ENCODE measurements around the gene PHACTR3. TPM values are rescaled to one million over a fixed set of nuclear protein-coding genes. Genes with fewer than 3 reads are reported as not detected.

Gene PHACTR3
- total RNA-seq, 1 experiment from 2014 or later = 10.0 TPM

GRCh38 chr20:59644371-59644939, 40.1 kb downstream of the PHACTR3 start:
- TF ChIP-seq, protein P1, sequence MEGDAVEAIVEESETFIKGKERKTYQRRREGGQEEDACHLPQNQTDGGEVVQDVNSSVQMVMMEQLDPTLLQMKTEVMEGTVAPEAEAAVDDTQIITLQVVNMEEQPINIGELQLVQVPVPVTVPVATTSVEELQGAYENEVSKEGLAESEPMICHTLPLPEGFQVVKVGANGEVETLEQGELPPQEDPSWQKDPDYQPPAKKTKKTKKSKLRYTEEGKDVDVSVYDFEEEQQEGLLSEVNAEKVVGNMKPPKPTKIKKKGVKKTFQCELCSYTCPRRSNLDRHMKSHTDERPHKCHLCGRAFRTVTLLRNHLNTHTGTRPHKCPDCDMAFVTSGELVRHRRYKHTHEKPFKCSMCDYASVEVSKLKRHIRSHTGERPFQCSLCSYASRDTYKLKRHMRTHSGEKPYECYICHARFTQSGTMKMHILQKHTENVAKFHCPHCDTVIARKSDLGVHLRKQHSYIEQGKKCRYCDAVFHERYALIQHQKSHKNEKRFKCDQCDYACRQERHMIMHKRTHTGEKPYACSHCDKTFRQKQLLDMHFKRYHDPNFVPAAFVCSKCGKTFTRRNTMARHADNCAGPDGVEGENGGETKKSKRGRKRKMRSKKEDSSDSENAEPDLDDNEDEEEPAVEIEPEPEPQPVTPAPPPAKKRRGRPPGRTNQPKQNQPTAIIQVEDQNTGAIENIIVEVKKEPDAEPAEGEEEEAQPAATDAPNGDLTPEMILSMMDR (IDR thresholded peaks at IDR 0.05; ENCODE audit: unreplicated experiment) = no peak

DNA sequence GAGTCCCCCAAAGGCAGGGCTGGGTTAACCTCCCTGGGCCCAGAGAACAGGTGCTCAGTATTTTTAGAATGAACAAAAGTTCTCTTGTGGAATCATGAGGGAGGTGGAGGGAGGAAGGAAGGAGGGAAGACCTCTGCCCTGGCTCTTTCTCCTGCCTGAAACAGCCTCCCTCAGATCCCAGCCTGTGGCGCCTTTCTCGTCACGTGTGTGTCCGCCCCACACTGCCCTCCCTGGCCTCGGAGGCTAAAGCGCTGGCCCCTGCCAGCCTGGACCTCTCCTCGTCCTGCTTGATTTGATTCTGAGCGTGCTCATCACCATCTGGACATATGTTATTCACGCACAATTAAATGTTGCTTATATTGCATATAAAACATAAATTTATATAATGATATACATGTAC, 40.9 kb downstream of the PHACTR3 start:
- Mint-ChIP-seq H3K4me1 (ENCODE audit: low read depth, unreplicated experiment) (no peaks in the 10 kb centered on the region), H3K9me3 (ENCODE audit: low read depth, unreplicated experiment) (peaks cover 3% of the 10 kb centered on the region), H3K27ac (ENCODE audit: unreplicated experiment) (no peak overlapping the region), H3K4me3 (ENCODE audit: low read depth, unreplicated experiment) (no peak overlapping the region), H3K27me3 (ENCODE audit: unreplicated experiment) (peaks cover 78% of the 10 kb centered on the region), H3K36me3 (ENCODE audit: insufficient read depth, unreplicated experiment) (no peaks in the 10 kb centered on the region)
- BruUV-seq (replicated peaks) = no TSS peak
- TF ChIP-seq, protein P1 (IDR thresholded peaks at IDR 0.05; ENCODE audit: unreplicated experiment) = no peak
- CTCF ChIA-PET = interaction anchor here (0.6 to 0.7 kb wide), 2 partner anchors 9 to 138 kb away, joined by 3 to 7 read pairs; no protein-coding TSS in a partner anchor
- DNase-seq = no peak
- intact Hi-C loops (cut with micrococcal nuclease; ENCODE audit: unreplicated experiment) = no loop called here

More at GRCh38 chr20:59644371-59644939, 40.1 kb downstream of the PHACTR3 start:
- H3K27me3 Mint-ChIP-seq (ENCODE audit: unreplicated experiment) = peaks cover 86% of the 10 kb centered on the region
- H3K36me3 Mint-ChIP-seq (ENCODE audit: insufficient read depth, unreplicated experiment) = no peaks in the 10 kb centered on the region
- no peaks in the 10 kb centered on the region for H3K4me1 Mint-ChIP-seq (ENCODE audit: low read depth, unreplicated experiment)
- BruUV-seq (replicated peaks) = no TSS peak
- intact Hi-C loops (cut with micrococcal nuclease; ENCODE audit: unreplicated experiment) = no loop called here
- peaks cover 3% of the 10 kb centered on the region for H3K9me3 Mint-ChIP-seq (ENCODE audit: low read depth, unreplicated experiment)
- CTCF ChIA-PET = interaction anchor here (0.7 kb wide), 1 partner anchor 8 kb away, joined by 7 read pairs; no protein-coding TSS in a partner anchor
- no peak for DNase-seq
- H3K27ac Mint-ChIP-seq (ENCODE audit: unreplicated experiment) = no peak overlapping the region
- no peak overlapping the region for H3K4me3 Mint-ChIP-seq (ENCODE audit: low read depth, unreplicated experiment)

DNA sequence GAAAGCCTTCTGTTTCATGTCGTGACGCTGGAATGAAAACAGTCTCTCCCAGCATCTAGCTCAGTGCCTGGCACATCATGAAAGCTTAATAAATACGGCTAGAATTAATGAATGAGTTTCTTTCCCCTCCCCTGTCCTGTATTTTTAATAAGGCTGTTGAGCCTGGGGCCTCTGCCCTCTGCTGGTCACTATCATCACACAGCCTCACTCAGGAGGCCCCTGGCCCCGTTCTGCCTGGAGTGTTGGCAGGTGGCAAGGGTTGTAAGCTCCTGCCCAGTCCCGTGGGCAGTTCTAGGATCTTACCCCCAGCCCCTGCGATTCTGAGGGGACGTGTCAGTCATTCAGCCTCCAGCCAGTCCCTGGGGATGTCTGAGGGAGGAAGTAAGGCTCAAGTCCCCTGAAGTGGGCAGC, 41.4 kb downstream of the PHACTR3 start:
- no peak overlapping the region for H3K4me3 Mint-ChIP-seq (ENCODE audit: low read depth, unreplicated experiment)
- TF ChIP-seq, protein P1 (IDR thresholded peaks at IDR 0.05; ENCODE audit: unreplicated experiment) = peak; percentile 37
- peaks cover 3% of the 10 kb centered on the region for H3K9me3 Mint-ChIP-seq (ENCODE audit: low read depth, unreplicated experiment)
- CTCF ChIA-PET = interaction anchor here (0.6 kb wide), 1 partner anchor 138 kb away, joined by 3 read pairs; no protein-coding TSS in a partner anchor
- no peak for DNase-seq
- H3K36me3 Mint-ChIP-seq (ENCODE audit: insufficient read depth, unreplicated experiment) = no peaks in the 10 kb centered on the region
- no TSS peak for BruUV-seq (replicated peaks)
- intact Hi-C loops (cut with micrococcal nuclease; ENCODE audit: unreplicated experiment) = no loop called here
- H3K4me1 Mint-ChIP-seq (ENCODE audit: low read depth, unreplicated experiment) = no peaks in the 10 kb centered on the region
- H3K27me3 Mint-ChIP-seq (ENCODE audit: unreplicated experiment) = peaks cover 75% of the 10 kb centered on the region
- H3K27ac Mint-ChIP-seq (ENCODE audit: unreplicated experiment) = no peak overlapping the region

DNA sequence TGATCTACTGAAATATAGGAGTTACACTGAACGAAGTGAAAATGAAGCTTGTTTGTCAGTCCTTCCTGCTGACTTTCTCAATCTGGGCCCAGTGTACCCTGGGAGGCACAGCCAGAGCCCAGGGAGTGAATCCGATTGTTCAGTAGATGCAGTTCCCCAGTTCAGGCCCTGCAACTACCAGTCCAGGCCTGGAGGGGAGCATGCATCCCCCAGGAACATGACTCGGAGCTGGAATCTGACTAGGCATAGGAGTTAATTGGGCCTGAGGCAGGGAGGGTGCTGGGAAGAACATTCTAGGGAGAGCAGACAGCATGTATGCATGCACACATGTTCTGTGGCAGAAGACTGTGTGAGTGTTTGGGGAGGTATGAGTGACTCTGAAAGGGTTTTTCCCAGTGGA, 42.1 kb downstream of the PHACTR3 start:
- peaks cover 75% of the 10 kb centered on the region for H3K27me3 Mint-ChIP-seq (ENCODE audit: unreplicated experiment)
- no TSS peak for BruUV-seq (replicated peaks)
- TF ChIP-seq, protein P1 (IDR thresholded peaks at IDR 0.05; ENCODE audit: unreplicated experiment) = no peak
- no peak overlapping the region for H3K4me3 Mint-ChIP-seq (ENCODE audit: low read depth, unreplicated experiment)
- H3K27ac Mint-ChIP-seq (ENCODE audit: unreplicated experiment) = no peak overlapping the region
- CTCF ChIA-PET = no interaction called here
- no peaks in the 10 kb centered on the region for H3K36me3 Mint-ChIP-seq (ENCODE audit: insufficient read depth, unreplicated experiment)
- no peak for DNase-seq
- intact Hi-C loops (cut with micrococcal nuclease; ENCODE audit: unreplicated experiment) = no loop called here
- peaks cover 3% of the 10 kb centered on the region for H3K9me3 Mint-ChIP-seq (ENCODE audit: low read depth, unreplicated experiment)
- H3K4me1 Mint-ChIP-seq (ENCODE audit: low read depth, unreplicated experiment) = no peaks in the 10 kb centered on the region
